HCT116 (cell line): ENCODE measurements around the gene MTG1. TPM values are rescaled to one million over a fixed set of nuclear protein-coding genes. Genes with fewer than 3 reads are reported as not detected.

ENCODE experiments used
- ATAC-seq: fragments of 200-7000 bp; cut with Tn5 transposase; 2 replicates; pipeline ENCODE4 v1.9.1; 2020; ENCODE audit warnings: mild to moderate bottlenecking, moderate library complexity
- BruUV-seq: library from RNA; stranded (reverse); fragments of 400-500 nt; replicated peaks from 2 replicates; lab custom pipeline; 2021; lab: Mats Ljungman, UMichigan
- CTCF ChIA-PET: fragments of 300-600 bp; sonication (Branson Sonifier 250); formaldehyde crosslinking; loops from one replicate; lab custom pipeline; 2021; ENCODE audit warnings: antibody characterized with exemption; lab: Charles Lee
- POLR2A ChIA-PET: fragments of 300-600, 350-600 bp; sonication (Branson Sonifier 250); formaldehyde crosslinking; loops from one replicate; lab custom pipeline; 2021; ENCODE audit warnings: antibody characterized with exemption; lab: Charles Lee
- RAD21 ChIA-PET, 2 experiments: fragments of 300-600 bp; sonication (Branson Sonifier 250); formaldehyde crosslinking; loops; one replicate each; lab custom pipeline; 2023; ENCODE audit warnings: low total read pairs in 2 of 2; ENCODE audit not compliant: uncharacterized antibody in 2 of 2, unreplicated experiment in 2 of 2, low non-redundant PET in 1 of 2; lab: Charles Lee
- DNase-seq: peaks from one replicate; pipeline ENCODE4 v3.0.0-alpha.2; 2010; ENCODE audit warnings: low read depth, low spot score
- H2AFZ ChIP-seq: fragments of 200-600 bp; shearing (Covaris generic), sonication (generic); 2 replicates; pipeline ENCODE4 v1.6.1; 2017; ENCODE audit warnings: low read depth, mixed run types, mixed read lengths, antibody characterized with exemption, low read length; ENCODE audit not compliant: poor library complexity, severe bottlenecking
- H3K27ac ChIP-seq: 2 replicates; pipeline ENCODE4 v1.5.1; 2012; ENCODE audit warnings: low read depth, low read length
- H3K27me3 ChIP-seq: fragments of 200-600 bp; sonication (generic); 2 replicates; pipeline ENCODE4 v1.6.1; 2016; ENCODE audit warnings: mixed run types, low read length, mixed read lengths; ENCODE audit not compliant: insufficient read depth
- H3K36me3 ChIP-seq, 2 experiments: fragments of 200-500 bp in 1 of 2; fragments of 200-600 bp in 1 of 2; sonication (Bioruptor generic) in 1 of 2; sonication (generic) in 1 of 2; 2 replicates each; pipeline versions ENCODE4 v1.5.1 to v1.6.1; 2014 to 2016; ENCODE audit warnings: low read length in 2 of 2, inconsistent platforms in 1 of 2, mixed read lengths in 1 of 2, mixed run types in 1 of 2; ENCODE audit not compliant: insufficient read depth in 2 of 2, control insufficient read depth in 1 of 2
- H3K4me1 ChIP-seq, 2 experiments: fragments of 200-600 bp in 1 of 2; sonication (generic) in 1 of 2; 2 replicates each; pipeline versions ENCODE4 v1.5.1 to v1.6.1; 2012 to 2017; ENCODE audit warnings: low read length in 2 of 2, inconsistent platforms in 1 of 2, mild to moderate bottlenecking in 1 of 2, mixed read lengths in 1 of 2, mixed run types in 1 of 2, moderate library complexity in 1 of 2; ENCODE audit not compliant: insufficient read depth in 2 of 2, control insufficient read depth in 1 of 2
- H3K4me2 ChIP-seq: fragments of 200-600 bp; sonication (generic); 2 replicates; pipeline ENCODE4 v1.6.1; 2017; ENCODE audit warnings: mixed run types, low read length, mixed read lengths
- H3K4me3 ChIP-seq, 2 experiments: fragments of 200-600 bp in 1 of 2; sonication (generic) in 1 of 2; replicated peaks in 1 of 2; 2 replicates each; pipeline ENCODE4 v1.5.1; 2011 to 2016; ENCODE audit warnings: low read length in 2 of 2, control low read depth in 1 of 2, low read depth in 1 of 2, mild to moderate bottlenecking in 1 of 2, mixed read lengths in 1 of 2, mixed run types in 1 of 2
- H3K79me2 ChIP-seq: fragments of 200-600 bp; sonication (generic); 2 replicates; pipeline ENCODE4 v1.6.1; 2017; ENCODE audit warnings: mild to moderate bottlenecking, mixed run types, low read length, moderate library complexity, mixed read lengths; ENCODE audit not compliant: insufficient read depth
- H3K9ac ChIP-seq: fragments of 200-600 bp; sonication (generic); 2 replicates; pipeline ENCODE4 v1.6.1; 2016; ENCODE audit warnings: low read length, mixed read lengths
- H3K9me2 ChIP-seq: fragments of 200-600 bp; sonication (generic), shearing (Covaris generic); 2 replicates; pipeline ENCODE4 v1.6.1; 2017; ENCODE audit warnings: mixed run types, mild to moderate bottlenecking, moderate library complexity; ENCODE audit not compliant: insufficient read depth
- H3K9me3 ChIP-seq, 2 experiments: fragments of 200-500 bp in 1 of 2; fragments of 200-600 bp in 1 of 2; sonication (Bioruptor generic) in 1 of 2; sonication (generic) in 1 of 2; 2 replicates each; pipeline ENCODE4 v1.6.1; 2014 to 2017; ENCODE audit warnings: low read length in 2 of 2, mixed read lengths in 2 of 2, inconsistent platforms in 1 of 2, low read depth in 1 of 2, mild to moderate bottlenecking in 1 of 2, mixed run types in 1 of 2, moderate library complexity in 1 of 2; ENCODE audit not compliant: control insufficient read depth in 1 of 2, insufficient read depth in 1 of 2
- H4K20me1 ChIP-seq: fragments of 200-600 bp; sonication (generic), shearing (Covaris generic); 2 replicates; pipeline ENCODE4 v1.6.1; 2017; ENCODE audit warnings: mixed run types, mild to moderate bottlenecking, moderate library complexity; ENCODE audit not compliant: insufficient read depth
- CEBPB ChIP-seq: IDR thresholded peaks from 2 replicates; pipeline ENCODE4 v1.6.1; 2012; ENCODE audit warnings: low read depth
- CTCF ChIP-seq, 3 experiments: fragments of 200-600 bp in 1 of 3; sonication (generic) in 1 of 3; IDR thresholded peaks in 2 of 3; conservative IDR thresholded peaks in 1 of 3; 2 replicates each; pipeline ENCODE4 v1.5.1; 2012 to 2017; ENCODE audit warnings: low read depth in 2 of 3, low read length in 2 of 3, antibody characterized with exemption in 1 of 3, borderline replicate concordance in 1 of 3, control low read depth in 1 of 3, mild to moderate bottlenecking in 1 of 3, mixed read lengths in 1 of 3, mixed run types in 1 of 3, moderate library complexity in 1 of 3; ENCODE audit not compliant: insufficient read depth in 1 of 3
- EGR1 ChIP-seq: IDR thresholded peaks from 2 replicates; pipeline ENCODE4 v1.6.1; 2012; ENCODE audit warnings: low read depth
- EZH2 ChIP-seq: fragments of 200-600 bp; sonication (generic); IDR thresholded peaks from 2 replicates; pipeline ENCODE4 v1.6.1; 2017; ENCODE audit warnings: antibody characterized with exemption, mixed run types
- JUND ChIP-seq: IDR thresholded peaks from 2 replicates; pipeline ENCODE4 v1.6.1; 2012
- MAX ChIP-seq: IDR thresholded peaks from 2 replicates; pipeline ENCODE4 v1.6.1; 2012
- POLR2A ChIP-seq: IDR thresholded peaks from 2 replicates; pipeline ENCODE4 v1.7.0; 2011; ENCODE audit warnings: borderline replicate concordance; ENCODE audit not compliant: insufficient read depth, insufficient read length; ENCODE audit errors: extremely low read depth
- RAD21 ChIP-seq: IDR thresholded peaks from 2 replicates; pipeline ENCODE4 v1.6.1; 2012; ENCODE audit warnings: low read depth, mild to moderate bottlenecking
- REST ChIP-seq: IDR thresholded peaks from 2 replicates; pipeline ENCODE4 v1.6.1; 2012; ENCODE audit warnings: low read depth
- SRF ChIP-seq: IDR thresholded peaks from 2 replicates; pipeline ENCODE4 v1.6.1; 2012; ENCODE audit warnings: low read depth
- TCF7L2 ChIP-seq: IDR thresholded peaks from 2 replicates; pipeline ENCODE4 v1.7.0; 2011; ENCODE audit warnings: borderline replicate concordance, inconsistent platforms; ENCODE audit not compliant: insufficient read depth, insufficient read length; ENCODE audit errors: extremely low read depth
- ZFX ChIP-seq: fragments of 450-650 bp; IDR thresholded peaks from 2 replicates; pipeline ENCODE4 v1.6.1; 2017
- ZNF274 ChIP-seq: fragments of 200-500 bp; sonication (Bioruptor generic); IDR thresholded peaks from 2 replicates; pipeline ENCODE4 v1.6.1; 2014; ENCODE audit warnings: mild to moderate bottlenecking, low read depth, low read length, inconsistent platforms
- intact Hi-C: fragments of 100-400 bp; cut with micrococcal nuclease; formaldehyde crosslinking; loops from 2 replicates; pipeline ENCODE4 v1.10.0; 2022
- total RNA-seq: library from RNA; stranded (reverse); gene quantifications from one replicate; pipeline ENCODE4 v1.2.1, GENCODE V29; 2021; ENCODE audit not compliant: unreplicated experiment

The MTG1 gene
- total RNA-seq, 1 experiment from 2014 or later: 23.1 TPM

GRCh38 chr10:133377025-133377817 lies 16.7 kb upstream of the MTG1 start:
- Histone ChIP-seq H3K9ac (no peak overlapping the region), H3K27ac (no peak overlapping the region), H3K79me2 (0 out of 2 replicates have a peak, but pooled peaks cover 2% of the 10 kb centered on the region), H3K4me1 (peaks cover 0 to 10% of the 10 kb centered on the region in 2 experiments; a peak in 2 of 4 replicates), H3K9me2 (no peaks in the 10 kb centered on the region), H2AFZ (no peak overlapping the region), H3K27me3 (no peaks in the 10 kb centered on the region), H3K36me3 (no peaks in the 10 kb centered on the region), H3K4me2 (no peak overlapping the region), H4K20me1 (no peaks in the 10 kb centered on the region), H3K4me3 (no peak overlapping the region), H3K9me3 (no peaks in the 10 kb centered on the region)
- no TSS peak for BruUV-seq
- ChIA-PET CTCF (no interaction called here), POLR2A (no interaction called here), RAD21 (no interaction called here)
- TF ChIP-seq EGR1: no peak
- TF ChIP-seq TCF7L2: no peak
- no peak for TF ChIP-seq MAX
- no peak for TF ChIP-seq ZNF274
- TF ChIP-seq SRF: no peak
- TF ChIP-seq CEBPB: no peak
- TF ChIP-seq ZFX: no peak
- TF ChIP-seq CTCF (IDR thresholded peaks at IDR 0.05 in 2 of 3, conservative IDR thresholded peaks at IDR 0.05 in 1 of 3; ENCODE audit: borderline replicate concordance in 1 of 3, insufficient read depth in 1 of 3, low read depth in 2 of 3, low read length in 2 of 3): no peak
- TF ChIP-seq RAD21: no peak
- TF ChIP-seq EZH2: no peak
- TF ChIP-seq JUND: no peak
- TF ChIP-seq REST: no peak
- TF ChIP-seq POLR2A: no peak
- intact Hi-C loops: no loop called here
- DNase-seq (no peak), ATAC-seq (no peak)
